Measurements from ENCODE around the gene RNF5. TPM values are rescaled to one million over a fixed set of nuclear protein-coding genes. Genes with fewer than 3 reads are reported as not detected.
A peak's percentile ranks its signal among the peaks of the same experiment; 100 is the strongest.
"Not testable (repeated sequence)": the region's sequence is repeated elsewhere in the genome, so short reads cannot be mapped to it uniquely, and the experiment has no call there.

The RNF5 gene
- total RNA-seq, 1 experiment from 2014 or later: 31.6 TPM

DNA sequence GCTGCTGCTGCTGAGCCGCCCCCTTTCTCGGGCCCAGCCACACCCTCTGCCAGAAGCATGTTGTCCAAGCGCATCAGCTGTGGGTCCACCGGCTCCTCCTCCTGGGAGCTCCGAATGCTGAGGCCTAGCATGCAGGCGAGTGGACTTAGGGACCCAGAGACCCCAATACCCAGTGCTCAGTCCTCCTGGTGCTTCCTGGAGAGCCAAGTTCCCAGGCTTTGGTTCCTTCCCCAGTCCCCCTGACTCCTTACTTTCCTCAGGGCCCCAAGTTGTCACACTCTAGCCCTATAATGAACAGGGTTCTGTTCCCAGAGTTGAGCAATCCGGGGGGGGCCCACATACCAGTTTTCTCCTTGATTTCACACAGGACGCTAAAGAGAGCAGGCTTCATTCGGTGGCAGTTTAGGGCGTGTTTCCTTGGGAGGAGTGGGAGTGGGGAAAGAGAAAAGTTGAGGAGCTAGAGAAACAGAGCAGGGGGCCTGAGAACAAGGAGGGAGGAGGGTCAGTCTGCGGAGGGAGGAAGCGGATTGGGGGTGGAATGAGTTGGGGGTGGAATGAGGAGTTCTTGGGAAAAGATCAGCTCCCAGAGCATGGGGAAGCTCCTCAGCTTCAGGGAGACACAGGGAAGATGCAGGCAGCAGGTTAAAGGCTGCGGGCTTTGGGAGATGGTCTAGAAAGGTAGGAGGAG lies 10.3 kb downstream of the RNF5 start:
- no peak for DNase-seq (ENCODE audit: extremely low read depth, low read depth)

DNA sequence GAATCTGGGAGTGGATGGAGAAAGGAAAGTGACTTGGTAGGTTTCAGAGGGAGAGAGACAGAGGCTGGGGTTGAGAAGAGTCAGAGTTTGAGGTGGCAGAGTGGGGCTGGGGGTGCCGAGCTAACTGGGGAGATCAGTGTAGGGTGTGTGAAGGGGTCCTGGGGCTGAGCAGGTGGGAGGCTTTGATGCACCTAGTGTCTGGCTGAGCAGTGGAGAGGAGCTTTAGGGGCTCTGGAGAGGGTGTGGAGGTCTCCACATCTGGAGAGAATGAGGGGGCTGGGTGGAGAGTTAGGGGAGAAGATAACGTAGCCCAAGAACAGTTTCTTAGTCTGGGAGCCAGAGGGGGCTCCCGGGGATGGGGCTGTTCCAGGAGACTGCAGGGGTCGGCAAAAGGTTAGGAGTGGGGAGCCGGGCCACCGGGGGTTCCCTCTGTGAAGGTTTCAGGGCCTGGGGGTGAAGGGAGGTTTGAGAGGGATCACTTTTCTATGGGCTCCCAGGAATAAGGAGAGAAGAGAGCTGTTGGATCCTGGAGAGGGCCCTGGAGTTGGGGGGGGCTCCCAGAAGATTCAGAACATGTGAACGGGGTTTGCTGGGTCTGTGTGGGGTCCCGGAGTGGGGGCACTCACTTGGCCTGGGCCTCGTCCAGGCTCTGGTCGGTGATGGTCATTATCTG lies 11.0 kb downstream of the RNF5 start:
- no peak for DNase-seq (ENCODE audit: extremely low read depth, low read depth)

DNA sequence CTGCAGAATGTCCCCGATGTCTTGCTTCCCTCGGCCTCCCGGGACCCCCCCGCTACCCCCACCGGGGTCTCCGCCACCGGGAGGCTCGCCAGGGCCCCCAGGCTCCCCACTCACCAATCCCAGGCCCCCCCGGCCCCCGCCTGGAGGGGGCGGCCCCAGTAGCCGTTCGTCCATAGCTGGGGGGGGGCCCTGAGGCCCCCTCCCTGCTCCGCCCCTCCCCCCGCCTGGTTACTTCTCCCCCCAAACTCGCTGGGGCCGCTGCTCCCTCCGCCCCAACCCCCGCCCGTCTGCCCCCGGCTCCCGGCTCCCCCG lies 11.5 kb downstream of the RNF5 start:
- no peak for DNase-seq (ENCODE audit: extremely low read depth, low read depth)

DNA sequence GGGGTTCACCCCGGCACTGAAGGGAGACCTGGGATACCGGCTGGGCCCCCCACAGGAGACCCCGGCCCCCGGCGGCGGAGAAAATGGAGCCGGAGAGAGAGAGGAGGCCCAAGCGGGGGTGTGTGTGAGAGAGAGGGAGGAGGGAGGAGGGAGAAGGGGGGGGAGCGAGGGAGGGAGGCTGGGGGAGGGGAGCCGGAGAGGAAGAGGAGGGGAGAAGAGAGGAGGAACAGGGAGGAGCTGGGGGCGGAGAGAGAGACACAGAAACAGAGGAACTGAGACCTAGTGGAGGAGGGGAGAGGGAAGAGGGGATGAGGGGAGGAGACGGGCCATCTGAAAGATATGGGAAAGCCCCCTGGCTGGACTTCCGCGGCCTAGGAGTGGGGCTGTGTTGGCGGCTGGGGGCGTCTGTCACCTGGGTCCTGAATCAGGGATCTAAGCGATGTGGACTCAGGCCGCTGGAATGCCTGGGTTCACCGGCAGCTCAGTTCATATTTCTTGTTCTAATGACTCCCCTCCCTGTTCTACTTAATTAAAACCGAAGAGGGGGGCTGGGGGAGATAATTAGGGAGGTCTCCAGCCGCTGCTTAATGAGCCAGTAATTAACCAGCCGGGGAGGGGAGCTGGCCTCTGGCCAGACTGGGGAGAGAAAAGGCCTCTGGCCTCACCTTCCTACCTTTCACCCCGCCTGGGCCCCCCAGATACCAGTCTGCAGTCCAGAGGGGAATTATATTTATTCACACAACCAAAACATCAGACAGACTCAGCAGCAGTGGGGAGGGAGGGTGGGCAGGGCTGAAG lies 12.0 kb downstream of the RNF5 start, which contains the start of gene PBX2:
Gene PBX2, minus strand, starts transcription at position 149 of the 798 bp plus-strand sequence. CDS start 287 bp downstream, outside the sequence.
- DNase-seq (ENCODE audit: extremely low read depth, low read depth): peak; percentile 71

DNA sequence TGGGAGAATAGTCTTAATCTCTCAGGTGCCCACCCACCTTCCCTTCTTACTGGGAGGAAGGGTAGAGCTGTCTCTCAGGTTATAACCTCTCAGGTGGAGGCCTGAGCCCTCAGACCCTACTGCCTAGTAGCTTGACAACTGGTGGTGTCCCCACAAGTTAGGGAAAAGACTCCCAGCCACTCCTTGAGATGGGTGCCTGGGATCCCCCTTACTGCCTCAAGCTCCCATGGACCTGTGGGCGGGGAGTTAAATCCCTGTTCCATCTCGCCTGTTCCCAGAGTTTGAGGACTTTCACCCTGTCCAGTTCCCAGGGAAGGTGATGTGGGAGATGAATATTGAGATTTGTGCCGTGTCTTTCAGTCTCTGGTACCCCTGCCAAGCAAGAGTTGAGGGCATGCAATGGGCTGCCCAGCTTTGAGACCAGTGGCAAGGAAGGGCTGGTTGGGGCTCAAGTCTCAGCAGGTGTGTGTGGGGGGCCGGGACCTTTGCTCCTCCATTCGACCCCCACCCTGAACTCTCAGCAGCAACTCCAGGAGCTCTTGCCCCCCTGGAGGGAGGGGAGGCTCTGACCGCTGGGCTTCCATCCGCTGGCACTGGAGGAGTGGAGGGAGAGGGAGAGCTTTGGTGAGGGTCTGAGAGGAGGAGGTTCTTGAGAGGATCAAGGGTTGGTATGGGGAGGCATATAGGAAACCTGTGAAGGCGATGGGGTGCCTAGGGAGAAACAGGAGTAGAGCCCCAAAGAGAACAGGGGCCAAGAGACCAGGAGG lies 12.9 kb downstream of the RNF5 start:
- no peak for DNase-seq (ENCODE audit: extremely low read depth, low read depth)

- DNase-seq (ENCODE audit: extremely low read depth, low read depth): no peak
These were observed 13.7 kb downstream of the RNF5 start for GRCh38 chr6:32191696-32192607.

- no peak for DNase-seq (ENCODE audit: extremely low read depth, low read depth)
These were observed 14.4 kb downstream of the RNF5 start, which contains the start of gene GPSM3 for GRCh38 chr6:32192608-32193039. Gene GPSM3, minus strand, starts transcription at chr6:32192643. Its CDS starts 130 bp downstream, at chr6:32192513.

GRCh38 chr6:32193096-32193495 lies 14.9 kb downstream of the RNF5 start:
- not testable (repeated sequence) for DNase-seq (ENCODE audit: extremely low read depth, low read depth)

DNA sequence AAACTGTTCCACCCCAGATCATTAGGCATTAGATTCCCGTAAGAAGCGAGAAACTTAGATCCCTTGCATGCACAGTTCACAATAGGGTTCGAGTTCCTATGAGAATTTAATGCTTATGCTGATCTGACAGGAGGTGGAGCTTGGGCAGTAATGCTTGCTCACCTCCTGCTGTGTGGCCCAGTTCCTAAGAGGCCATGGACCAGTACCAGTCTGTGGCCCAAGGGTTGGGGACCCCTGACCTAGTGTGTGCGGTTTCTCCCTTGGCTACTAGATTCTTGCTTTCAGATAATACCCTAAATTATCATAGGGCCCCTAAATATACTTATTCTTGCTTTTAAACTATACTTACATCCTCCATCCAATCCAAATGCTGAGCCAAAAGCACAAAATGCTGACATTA lies 16.2 kb downstream of the RNF5 start:
- DNase-seq (ENCODE audit: extremely low read depth, low read depth): no peak

GRCh38 chr6:32194825-32195651 lies 16.8 kb downstream of the RNF5 start:
- DNase-seq (ENCODE audit: extremely low read depth, low read depth): peak; percentile 27

- DNase-seq (ENCODE audit: extremely low read depth, low read depth): peak; percentile 99
These were observed 17.4 kb downstream of the RNF5 start for GRCh38 chr6:32195652-32195901.

GRCh38 chr6:32195902-32196681 lies 17.9 kb downstream of the RNF5 start:
- peak; percentile 73 for DNase-seq (ENCODE audit: extremely low read depth, low read depth)

DNA sequence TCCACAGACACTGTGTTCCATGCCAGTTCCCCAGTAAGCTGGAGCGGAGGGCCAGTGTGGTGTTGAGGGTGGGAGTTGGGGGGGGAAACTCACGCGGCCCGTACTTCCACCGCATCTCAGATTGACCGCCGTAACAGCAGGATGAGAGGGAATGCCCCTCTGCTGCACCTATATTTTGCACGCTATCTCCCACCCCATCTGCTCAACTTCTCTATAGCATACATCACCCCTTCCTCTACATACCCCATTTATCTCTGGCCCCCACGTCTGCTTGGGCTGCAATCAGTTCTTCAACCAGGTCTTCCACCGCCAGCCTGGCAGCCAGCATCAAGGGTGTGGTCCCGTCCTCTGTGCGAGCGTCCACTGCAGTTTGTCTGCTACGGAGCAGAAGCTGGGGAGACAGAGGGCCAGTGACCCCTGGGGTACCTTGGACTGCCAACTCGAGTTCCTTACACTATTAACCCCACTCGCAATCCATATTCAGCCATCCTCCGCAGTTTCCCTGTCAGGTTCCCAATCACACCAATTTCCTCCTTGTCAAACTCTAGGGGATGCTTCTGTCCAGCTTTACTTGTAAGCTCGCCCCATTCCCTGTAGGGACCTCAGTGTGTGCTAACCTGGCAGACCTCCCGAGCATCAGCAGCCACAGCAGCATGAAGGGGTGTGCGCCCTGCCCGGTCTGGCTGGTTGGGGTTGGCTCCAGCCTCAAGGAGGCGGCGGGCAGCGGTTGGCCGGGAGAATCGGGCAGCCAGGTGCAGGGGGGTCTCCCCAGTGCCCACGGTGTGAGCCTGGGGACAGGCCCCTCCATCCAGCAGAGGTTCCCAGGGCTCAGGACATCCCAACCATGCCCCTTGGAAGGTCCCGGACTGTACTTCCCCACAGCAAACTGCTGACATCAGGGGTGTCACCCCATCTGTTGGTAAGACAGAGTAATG lies 18.7 kb downstream of the RNF5 start:
- DNase-seq (ENCODE audit: extremely low read depth, low read depth): no peak

DNA sequence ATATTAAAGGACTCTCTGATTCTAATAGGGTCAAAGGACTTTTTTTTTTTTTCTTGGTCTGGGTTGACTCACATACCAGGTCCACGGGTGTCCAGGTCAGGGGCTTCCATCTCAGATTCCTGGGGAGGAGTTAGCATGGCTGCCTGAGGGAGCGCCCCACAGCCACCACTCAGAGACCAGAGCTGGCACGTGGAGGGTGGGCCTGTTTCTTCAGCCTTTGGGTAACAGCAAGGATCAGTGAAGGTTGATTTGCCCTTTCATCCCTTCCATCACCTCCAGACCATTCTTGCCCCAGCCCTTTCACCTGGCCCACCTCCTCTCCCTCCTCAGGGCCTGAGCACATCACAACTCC lies 20.1 kb downstream of the RNF5 start:
- no peak for DNase-seq (ENCODE audit: extremely low read depth, low read depth)

DNA sequence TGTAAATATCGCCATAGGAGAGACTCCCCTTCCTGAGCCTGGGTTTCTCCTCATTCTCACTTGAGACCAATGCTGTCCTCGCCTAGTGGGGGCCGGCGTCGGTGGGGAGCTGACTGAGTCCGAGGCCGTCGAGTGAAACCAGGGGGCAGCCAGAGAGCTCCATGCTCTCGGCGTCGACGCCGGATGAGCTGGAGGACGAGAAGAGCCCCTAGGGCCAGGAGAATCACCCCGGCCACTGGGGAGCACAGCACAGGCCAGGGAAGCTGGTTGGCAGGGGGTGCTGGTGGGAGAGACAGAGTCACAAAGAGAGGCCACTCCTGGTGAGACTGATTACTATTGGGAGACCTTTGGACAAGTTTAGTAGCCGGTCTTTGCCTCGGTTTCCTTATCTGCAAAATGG lies 20.7 kb downstream of the RNF5 start:
- DNase-seq (ENCODE audit: extremely low read depth, low read depth): no peak

DNA sequence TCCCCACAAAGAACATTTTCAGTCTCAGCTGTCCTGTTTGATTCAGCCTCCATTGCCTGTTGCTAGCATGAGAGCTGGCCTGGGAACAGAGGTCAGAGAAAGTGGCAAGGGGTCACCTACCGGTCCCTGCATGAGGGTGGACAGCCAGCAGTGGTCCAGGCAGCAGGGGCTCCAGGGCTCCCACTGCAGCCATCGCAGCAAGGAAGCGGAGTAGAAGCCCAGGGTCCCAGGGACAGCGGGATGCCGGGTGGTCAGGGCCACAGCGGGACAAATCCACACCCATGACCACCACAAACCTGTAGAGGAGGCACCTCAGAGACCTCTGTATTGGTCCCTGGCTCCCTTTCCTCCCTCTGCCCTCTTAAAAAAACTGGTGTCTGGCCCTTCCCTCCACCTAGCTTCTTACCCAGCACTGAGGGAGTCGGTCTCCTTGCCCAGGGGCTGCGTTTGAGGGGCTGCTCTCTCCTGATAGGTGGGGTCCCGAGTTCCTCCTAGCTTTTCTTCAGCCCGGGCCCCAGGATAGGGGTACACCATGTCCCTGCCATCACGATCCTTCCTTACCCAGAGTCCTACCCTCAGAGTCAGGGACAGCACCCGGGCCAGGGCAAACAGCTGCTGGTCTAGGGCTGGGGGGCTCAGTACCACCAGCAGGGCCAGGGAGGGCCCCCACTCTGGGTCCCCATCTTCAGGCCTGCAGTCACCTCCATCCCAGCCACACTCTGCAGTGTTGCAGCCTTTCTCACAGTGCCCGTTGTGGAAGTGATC lies 22.7 kb downstream of the RNF5 start:
- no peak for DNase-seq (ENCODE audit: extremely low read depth, low read depth)

GRCh38 chr6:32202186-32202585 lies 24.0 kb downstream of the RNF5 start:
- no peak for DNase-seq (ENCODE audit: extremely low read depth, low read depth)

All from NCI-H460 (cell line).